GM23248 (cell line): ENCODE data around the gene KIF13A.

Experiments used
- EZH2 ChIP-seq: fragments of 200-600 bp; sonication (generic); IDR thresholded peaks from 2 replicates; pipeline ENCODE4 v1.6.1; 2018; ENCODE audit warnings: antibody characterized with exemption, mild to moderate bottlenecking; ENCODE audit not compliant: insufficient read depth, poor library complexity, severe bottlenecking
- EZH2phosphoT487 ChIP-seq: fragments of 200-600 bp; sonication (generic); IDR thresholded peaks from 2 replicates; pipeline ENCODE4 v1.6.1; 2018; ENCODE audit warnings: antibody characterized with exemption, moderate library complexity, mild to moderate bottlenecking, low read depth; ENCODE audit not compliant: insufficient read depth

- TF ChIP-seq EZH2 (no peak), EZH2phosphoT487 (no peak)
Observed at GRCh38 chr6:17866876-17867444, 120.5 kb downstream of the KIF13A start.
